GM12891 (cell line): ENCODE data around the gene STAT5B.

Source experiments
- PAX5 ChIP-seq: IDR thresholded peaks from 2 replicates; pipeline ENCODE4 v1.6.1; 2011; ENCODE audit warnings: low read length, moderate library complexity, mild to moderate bottlenecking; ENCODE audit not compliant: insufficient read depth, severe bottlenecking
- POLR2AphosphoS5 ChIP-seq: IDR thresholded peaks from 2 replicates; pipeline ENCODE4 v1.6.1; 2011; ENCODE audit warnings: low read depth, low read length, control low read depth
- SPI1 ChIP-seq: IDR thresholded peaks from 2 replicates; pipeline ENCODE4 v1.6.1; 2011; ENCODE audit warnings: low read depth, low read length, control low read depth
- TAF1 ChIP-seq: IDR thresholded peaks from 2 replicates; pipeline ENCODE4 v1.6.1; 2011; ENCODE audit warnings: low read depth, low read length, control low read depth

DNA sequence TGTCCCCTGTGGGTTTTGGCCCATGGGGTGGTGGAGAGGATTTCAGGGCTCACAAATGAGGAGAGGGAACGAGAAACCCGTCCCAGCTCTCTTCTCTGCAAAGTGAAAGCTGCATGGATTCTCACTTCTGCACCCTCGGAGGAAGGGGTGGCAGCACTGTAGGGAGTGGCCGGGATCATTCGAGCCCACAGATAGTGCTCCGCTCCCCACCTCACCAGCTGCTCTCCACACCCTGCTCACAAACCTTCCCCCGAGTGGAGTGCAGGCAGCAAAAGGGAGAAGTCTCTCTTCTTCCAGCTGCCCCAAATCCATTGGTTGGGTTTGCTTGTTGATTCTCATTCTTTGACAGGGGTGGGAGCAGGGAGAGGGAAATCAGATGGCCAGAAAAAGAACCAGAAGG, 32.3 kb upstream of the STAT5B start:
- no peak for TF ChIP-seq PAX5
- no peak for TF ChIP-seq TAF1
- no peak for TF ChIP-seq SPI1
- no peak for TF ChIP-seq POLR2AphosphoS5
